ENCODE results near the gene KRT80.
A peak's percentile ranks its signal among the peaks of the same experiment; 100 is the strongest.

KRT80 gene

GRCh38 chr12:52232203-52232673, 40.4 kb upstream of the KRT80 start:
- TF ChIP-seq CTCF (IDR thresholded peaks at IDR 0.05; ENCODE audit: low read length, missing control alignments): no peak
- no peak overlapping the region for H3K4me3 ChIP-seq (replicated peaks; ENCODE audit: low read depth, low read length)
- DNase-seq (ENCODE audit: low read depth): no peak

DNA sequence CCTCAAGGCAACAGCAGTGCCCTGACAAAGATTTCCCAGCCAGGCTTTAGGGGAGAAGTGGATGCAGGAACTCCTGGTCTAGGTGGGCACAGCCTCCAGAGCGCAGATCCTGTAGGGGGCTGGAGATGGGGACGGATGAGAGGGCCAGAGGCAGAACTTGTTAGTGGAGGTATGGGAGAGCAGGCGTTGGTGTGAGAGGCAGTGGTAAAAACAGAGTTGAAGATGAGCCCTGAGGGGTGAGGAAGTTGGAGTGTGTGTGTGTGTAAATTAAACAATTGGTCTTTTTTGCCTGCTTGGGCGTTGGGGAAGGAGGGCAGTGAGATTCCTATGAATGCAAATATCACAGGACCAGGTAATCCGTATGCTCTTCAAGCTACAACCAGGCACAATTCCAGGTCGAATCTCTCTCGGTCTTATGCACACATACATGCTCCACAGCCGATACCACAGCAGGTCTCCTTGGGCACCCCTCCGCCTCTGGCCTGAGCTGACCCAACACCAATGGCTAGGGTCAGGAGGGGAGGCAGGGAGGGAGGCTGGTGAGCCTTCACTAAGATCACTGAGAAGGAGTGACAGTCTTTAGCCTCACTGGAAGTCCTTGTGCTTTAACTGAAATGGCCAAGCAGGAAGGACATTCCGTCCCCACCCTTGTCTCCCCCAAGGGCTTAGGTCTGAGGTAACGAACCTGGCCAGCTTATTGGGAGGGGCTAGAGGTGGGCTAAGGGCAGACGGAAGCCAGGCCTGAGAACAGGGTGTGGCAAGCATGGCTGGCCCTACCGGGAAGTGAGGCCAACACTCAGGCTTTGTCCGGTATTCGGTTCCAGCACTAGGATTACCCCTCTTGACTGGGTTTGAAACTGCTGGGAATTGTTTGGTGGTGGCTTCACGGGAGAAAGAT, 39.7 kb upstream of the KRT80 start:
- no peak for TF ChIP-seq CTCF (IDR thresholded peaks at IDR 0.05; ENCODE audit: low read length, missing control alignments)
- H3K4me3 ChIP-seq (replicated peaks; ENCODE audit: low read depth, low read length): no peak overlapping the region
- no peak for DNase-seq (ENCODE audit: low read depth)

- TF ChIP-seq CTCF (IDR thresholded peaks at IDR 0.05; ENCODE audit: low read length, missing control alignments): no peak
- H3K4me3 ChIP-seq (replicated peaks; ENCODE audit: low read depth, low read length): no peak overlapping the region
- peak; percentile 85 for DNase-seq (ENCODE audit: low read depth)
Measured at GRCh38 chr12:52230364-52231281, 38.8 kb upstream of the KRT80 start.

GRCh38 chr12:52229836-52230343, 38.1 kb upstream of the KRT80 start:
- no peak overlapping the region for H3K4me3 ChIP-seq (replicated peaks; ENCODE audit: low read depth, low read length)
- no peak for DNase-seq (ENCODE audit: low read depth)
- no peak for TF ChIP-seq CTCF (IDR thresholded peaks at IDR 0.05; ENCODE audit: low read length, missing control alignments)

DNA sequence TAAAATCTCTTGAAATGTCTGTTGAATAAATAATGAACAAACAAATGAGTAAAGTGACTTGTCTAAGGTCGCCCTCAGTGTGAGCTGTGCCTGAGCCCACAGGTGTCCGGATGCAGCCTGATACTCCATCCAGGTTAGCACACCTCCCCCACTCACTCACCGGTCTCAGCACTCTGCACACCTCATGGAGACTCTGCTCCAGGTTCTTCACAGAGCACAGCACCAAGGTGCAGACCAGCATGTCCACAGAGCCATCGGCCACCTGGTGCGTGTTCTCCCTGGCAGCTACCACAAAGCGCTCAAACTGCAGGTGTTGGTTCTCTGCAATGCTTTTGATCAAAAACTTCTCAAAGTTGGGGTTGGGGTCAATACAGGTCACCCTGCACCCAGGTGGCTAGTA, 37.1 kb upstream of the KRT80 start:
- TF ChIP-seq CTCF (IDR thresholded peaks at IDR 0.05; ENCODE audit: low read length, missing control alignments): no peak
- no peak overlapping the region for H3K4me3 ChIP-seq (replicated peaks; ENCODE audit: low read depth, low read length)
- DNase-seq (ENCODE audit: low read depth): no peak

- DNase-seq (ENCODE audit: low read depth): no peak
- H3K4me3 ChIP-seq (replicated peaks; ENCODE audit: low read depth, low read length): no peak overlapping the region
- TF ChIP-seq CTCF (IDR thresholded peaks at IDR 0.05; ENCODE audit: low read length, missing control alignments): no peak
Measured at GRCh38 chr12:52228366-52228765, 36.6 kb upstream of the KRT80 start.
